Measurements from ENCODE around the gene ZXDA.

ZXDA gene

DNA sequence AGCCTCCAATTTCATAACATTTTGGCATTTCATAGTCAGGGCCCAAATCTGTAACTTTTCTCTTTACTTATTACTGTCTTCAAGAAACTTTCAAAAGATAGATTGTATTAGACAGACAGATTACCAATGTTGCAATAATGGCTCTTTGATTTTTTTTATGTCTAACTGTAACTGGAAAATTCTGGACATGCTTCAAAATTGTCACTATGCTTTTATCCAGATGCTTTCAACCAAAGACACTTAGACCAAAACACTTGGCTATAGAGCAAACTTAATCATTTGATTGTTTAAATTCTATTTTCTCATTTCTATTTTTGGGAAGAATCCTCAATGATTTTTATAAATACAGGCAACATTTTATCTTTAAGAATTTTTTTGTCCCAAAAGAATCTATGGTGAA is 10.4 kb downstream of the ZXDA start:
- Histone ChIP-seq H3K27me3 (replicated peaks; ENCODE audit: control insufficient read depth, insufficient read depth, low read length) (no peaks in the 10 kb centered on the region), H3K36me3 (ENCODE audit: control insufficient read depth, insufficient read depth, low read length) (no peaks in the 10 kb centered on the region), H3K4me3 (replicated peaks; ENCODE audit: low read depth, low read length) (no peak overlapping the region)
- DNase-seq (ENCODE audit: extremely low read depth, insufficient read length) = no peak
- TF ChIP-seq, protein P1, sequence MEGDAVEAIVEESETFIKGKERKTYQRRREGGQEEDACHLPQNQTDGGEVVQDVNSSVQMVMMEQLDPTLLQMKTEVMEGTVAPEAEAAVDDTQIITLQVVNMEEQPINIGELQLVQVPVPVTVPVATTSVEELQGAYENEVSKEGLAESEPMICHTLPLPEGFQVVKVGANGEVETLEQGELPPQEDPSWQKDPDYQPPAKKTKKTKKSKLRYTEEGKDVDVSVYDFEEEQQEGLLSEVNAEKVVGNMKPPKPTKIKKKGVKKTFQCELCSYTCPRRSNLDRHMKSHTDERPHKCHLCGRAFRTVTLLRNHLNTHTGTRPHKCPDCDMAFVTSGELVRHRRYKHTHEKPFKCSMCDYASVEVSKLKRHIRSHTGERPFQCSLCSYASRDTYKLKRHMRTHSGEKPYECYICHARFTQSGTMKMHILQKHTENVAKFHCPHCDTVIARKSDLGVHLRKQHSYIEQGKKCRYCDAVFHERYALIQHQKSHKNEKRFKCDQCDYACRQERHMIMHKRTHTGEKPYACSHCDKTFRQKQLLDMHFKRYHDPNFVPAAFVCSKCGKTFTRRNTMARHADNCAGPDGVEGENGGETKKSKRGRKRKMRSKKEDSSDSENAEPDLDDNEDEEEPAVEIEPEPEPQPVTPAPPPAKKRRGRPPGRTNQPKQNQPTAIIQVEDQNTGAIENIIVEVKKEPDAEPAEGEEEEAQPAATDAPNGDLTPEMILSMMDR (IDR thresholded peaks at IDR 0.05; ENCODE audit: insufficient read depth, low read length, poor library complexity, severe bottlenecking) = no peak

DNA sequence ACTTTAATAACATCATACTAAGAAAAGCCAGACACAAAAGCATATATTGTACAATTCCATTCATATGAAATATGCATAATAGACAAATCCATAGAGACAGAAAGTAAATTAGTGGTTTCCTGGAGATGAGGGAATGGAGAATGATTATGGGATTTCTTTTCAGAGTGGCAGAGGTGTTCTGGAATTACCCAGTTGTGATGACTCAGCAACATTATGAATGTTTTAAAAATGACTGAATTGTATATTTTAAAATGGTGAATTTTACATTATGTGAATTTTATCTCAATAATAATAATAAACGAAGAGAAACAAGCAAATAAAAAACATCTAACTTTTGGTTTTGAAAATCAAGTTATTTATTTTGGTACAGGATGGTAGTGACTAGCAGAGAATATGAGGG is 11.2 kb downstream of the ZXDA start:
- DNase-seq (ENCODE audit: extremely low read depth, insufficient read length) = no peak
- Histone ChIP-seq H3K36me3 (ENCODE audit: control insufficient read depth, insufficient read depth, low read length) (no peaks in the 10 kb centered on the region), H3K27me3 (replicated peaks; ENCODE audit: control insufficient read depth, insufficient read depth, low read length) (no peaks in the 10 kb centered on the region), H3K4me3 (replicated peaks; ENCODE audit: low read depth, low read length) (no peak overlapping the region)
- TF ChIP-seq, protein P1 (IDR thresholded peaks at IDR 0.05; ENCODE audit: insufficient read depth, low read length, poor library complexity, severe bottlenecking) = no peak

DNA sequence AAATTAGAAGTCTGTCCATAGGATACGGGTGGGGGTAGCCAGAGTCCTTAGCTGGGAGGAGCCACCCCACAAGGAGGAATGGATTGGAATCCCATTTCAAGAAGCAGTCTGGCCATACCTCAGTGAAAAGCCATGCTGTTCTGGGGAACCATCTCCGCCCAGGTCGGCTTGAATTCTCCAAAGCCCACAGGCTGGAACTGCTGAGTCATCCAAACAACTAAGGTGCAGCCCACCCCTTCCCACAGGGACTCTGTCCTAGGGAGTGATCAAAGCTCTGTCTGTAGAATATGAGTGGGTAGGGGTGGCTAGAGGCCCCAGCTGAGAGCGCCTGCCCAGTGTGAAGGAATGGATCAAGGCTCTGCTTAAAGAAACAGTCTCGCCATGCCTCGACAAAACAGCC is 38.8 kb downstream of the ZXDA start:
- no peak overlapping the region for H3K4me3 ChIP-seq (replicated peaks; ENCODE audit: low read depth, low read length)
- no peaks in the 10 kb centered on the region for H3K36me3 ChIP-seq (ENCODE audit: control insufficient read depth, insufficient read depth, low read length)
- no peaks in the 10 kb centered on the region for H3K27me3 ChIP-seq (replicated peaks; ENCODE audit: control insufficient read depth, insufficient read depth, low read length)
- no peak for DNase-seq (ENCODE audit: extremely low read depth, insufficient read length)
- TF ChIP-seq, protein P1 (IDR thresholded peaks at IDR 0.05; ENCODE audit: insufficient read depth, low read length, poor library complexity, severe bottlenecking) = no peak
